NCI-H1092 (cell line): Measurements from ENCODE around the gene ARID1B.

Experiments
- DNase-seq: peaks from one replicate; lab custom pipeline; 2025; lab: John Stamatoyannopoulos, UW

The ARID1B gene

DNA sequence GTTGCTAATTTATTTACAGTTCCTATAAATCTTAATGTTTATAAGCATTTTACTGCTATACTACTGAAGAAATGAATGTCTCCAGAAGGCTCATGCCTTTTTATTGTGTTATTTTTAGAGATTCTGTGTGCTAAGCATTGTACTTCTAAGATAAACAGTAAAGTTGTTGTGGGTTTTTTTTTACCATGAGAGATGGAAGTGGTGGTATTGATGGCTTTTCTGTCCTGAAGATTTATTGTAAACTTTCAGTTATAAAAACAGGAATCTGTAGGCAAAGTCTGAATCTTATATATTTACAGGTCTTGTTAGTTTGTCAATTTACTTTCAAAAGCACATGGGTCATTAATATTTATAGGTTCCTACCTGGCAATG is 299.3 kb downstream of the ARID1B start:
- DNase-seq, result no peak

DNA sequence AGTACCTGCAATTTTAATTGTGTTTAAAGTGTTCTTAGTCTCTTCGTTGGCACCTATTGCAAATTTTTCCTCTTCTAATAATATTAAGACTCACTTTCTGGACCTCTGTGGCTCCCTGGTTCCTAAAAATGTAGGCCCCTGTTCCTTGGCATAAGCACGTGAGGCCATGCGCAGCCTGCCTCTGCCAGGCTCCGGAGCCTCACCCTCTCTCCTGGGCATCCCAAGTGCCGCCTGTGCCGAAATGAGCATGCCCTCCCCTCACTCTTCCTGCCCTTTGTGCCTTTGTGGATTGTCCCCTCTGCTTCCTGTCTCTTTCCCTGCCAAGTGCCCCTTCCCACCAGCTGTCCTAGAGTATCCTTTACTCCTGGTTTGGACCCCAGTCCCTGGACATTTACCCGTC is 300.1 kb downstream of the ARID1B start:
- DNase-seq, result no peak

DNA sequence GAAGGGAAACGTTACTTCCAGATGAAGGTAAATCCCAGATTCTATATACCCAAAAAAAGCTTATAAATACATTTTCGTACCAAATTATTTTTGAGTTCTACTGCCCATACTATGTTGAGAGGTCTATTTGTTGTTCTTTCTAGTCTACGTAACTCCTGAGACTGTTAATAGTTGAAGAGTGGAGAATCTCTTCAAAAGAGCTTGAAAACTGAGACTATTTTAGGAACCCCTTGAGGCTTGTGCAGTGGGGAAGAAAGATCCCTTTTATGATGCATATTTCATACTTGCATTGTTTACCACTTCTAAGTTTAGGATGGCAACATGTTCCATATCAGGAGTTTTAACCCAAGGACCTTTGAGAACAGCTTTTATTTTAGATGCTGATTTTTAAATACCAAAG is 301.1 kb downstream of the ARID1B start:
- no peak for DNase-seq

DNA sequence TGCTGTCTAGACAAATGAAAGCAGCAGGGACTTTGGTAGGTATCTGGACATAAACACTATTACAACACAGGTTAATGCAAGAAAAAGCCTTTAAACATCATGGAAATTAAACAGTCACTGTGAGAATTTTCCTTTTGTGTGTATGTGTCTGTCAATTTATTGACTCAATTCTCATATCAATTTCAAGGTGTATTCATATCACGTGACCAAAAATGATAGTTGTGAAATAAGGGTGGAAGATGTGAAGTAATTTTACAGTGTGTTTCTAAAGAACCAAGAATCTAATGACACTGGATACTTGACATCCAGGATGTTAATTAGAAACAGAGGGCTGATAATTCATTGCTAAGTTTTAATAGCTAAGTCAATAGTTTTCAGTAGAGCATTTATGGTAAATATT is 302.1 kb downstream of the ARID1B start:
- DNase-seq, result no peak

- no peak for DNase-seq
Observed at GRCh38 chr6:157079771-157080170, 302.6 kb downstream of the ARID1B start.

- DNase-seq, result no peak
Observed at GRCh38 chr6:157080986-157081391, 303.8 kb downstream of the ARID1B start.

DNA sequence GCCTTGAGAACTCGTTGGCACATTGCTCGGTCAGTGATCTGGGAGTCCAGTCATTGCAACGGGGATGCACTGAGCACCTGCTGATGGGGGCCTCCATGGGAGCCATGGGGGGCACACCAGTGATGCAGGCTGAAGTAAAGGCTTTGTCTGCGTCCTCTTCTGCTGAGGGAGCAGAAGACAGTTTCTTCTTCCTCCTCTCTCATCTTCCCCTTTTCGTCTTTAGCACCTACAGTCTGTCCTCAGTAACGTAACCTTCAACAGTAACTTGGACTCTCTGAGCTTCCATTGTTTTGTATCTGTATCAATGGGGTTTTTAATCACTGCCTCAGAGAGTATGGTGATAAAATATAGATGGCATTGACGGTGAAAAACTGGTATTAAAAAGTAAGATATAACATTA is 306.2 kb downstream of the ARID1B start:
- no peak for DNase-seq

GRCh38 chr6:157086632-157087031 is 309.5 kb downstream of the ARID1B start:
- DNase-seq, result no peak

- no peak for DNase-seq
Observed at GRCh38 chr6:157087974-157088373, 310.8 kb downstream of the ARID1B start.

GRCh38 chr6:157088841-157089240 is 311.7 kb downstream of the ARID1B start:
- DNase-seq, result no peak

DNA sequence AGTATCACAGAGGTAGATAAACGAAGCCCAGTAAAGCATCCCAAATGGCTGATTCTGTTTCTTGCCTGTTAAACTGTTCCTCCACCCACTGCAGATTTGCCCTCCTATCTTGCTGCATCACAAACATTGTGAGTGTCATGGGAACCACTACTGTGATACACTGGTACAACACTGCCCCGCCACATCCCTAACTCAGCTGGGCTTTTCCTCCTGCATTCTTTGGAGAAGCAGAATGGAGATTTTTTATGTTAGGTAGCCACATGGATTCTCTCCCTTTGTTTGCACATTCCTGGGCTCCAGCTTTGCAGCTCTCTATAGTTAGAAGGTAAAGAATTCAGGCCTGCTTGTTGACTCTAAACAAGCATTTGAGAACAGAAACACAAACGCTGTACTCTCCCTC is 312.1 kb downstream of the ARID1B start:
- DNase-seq, result no peak

GRCh38 chr6:157089851-157090250 is 312.7 kb downstream of the ARID1B start:
- DNase-seq, result no peak

GRCh38 chr6:157090736-157091135 is 313.6 kb downstream of the ARID1B start:
- no peak for DNase-seq

DNA sequence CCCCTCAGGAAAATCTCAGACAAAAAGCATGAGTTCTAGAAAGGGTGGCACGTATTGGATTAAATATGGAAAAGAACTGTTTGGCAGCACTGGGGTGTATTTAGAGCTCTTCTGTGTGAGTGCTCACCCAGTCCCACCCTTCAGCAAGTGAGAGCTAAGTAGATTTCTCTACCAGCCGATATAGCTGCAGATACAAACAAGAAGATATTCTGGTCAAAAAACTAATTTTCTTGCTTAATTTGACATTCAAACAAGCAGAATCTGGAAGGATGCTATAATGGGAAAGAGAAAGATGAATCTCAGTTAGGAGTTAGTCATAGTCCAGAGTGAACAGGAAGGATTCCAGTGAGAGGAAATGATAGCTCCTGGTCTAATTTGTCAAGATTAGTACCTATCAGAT is 314.1 kb downstream of the ARID1B start:
- DNase-seq, result no peak

GRCh38 chr6:157091856-157092460 is 314.8 kb downstream of the ARID1B start:
- DNase-seq, result no peak

DNA sequence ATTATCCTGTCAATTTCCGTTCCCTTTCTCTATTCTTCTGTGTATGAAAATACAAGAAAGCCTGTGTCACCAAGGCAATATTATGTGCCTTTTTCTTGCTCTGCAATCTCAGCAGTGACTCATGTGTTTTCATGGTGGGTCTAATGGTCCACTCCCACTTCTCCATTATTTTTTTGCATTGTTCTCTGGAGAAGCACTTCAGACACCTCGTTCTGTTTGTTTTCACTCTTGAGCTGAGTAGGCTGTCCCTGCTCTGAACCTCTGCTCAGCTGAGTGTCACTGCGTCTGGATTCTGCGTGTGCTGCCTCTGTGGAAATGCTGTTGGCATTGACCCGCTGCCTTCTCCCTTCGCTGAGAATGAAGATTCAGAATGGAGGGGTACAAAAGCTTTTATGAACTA is 315.6 kb downstream of the ARID1B start:
- DNase-seq, result peak; percentile 23

GRCh38 chr6:157093536-157093935 is 316.4 kb downstream of the ARID1B start:
- DNase-seq, result no peak

GRCh38 chr6:157094038-157094437 is 316.9 kb downstream of the ARID1B start:
- DNase-seq, result no peak

DNA sequence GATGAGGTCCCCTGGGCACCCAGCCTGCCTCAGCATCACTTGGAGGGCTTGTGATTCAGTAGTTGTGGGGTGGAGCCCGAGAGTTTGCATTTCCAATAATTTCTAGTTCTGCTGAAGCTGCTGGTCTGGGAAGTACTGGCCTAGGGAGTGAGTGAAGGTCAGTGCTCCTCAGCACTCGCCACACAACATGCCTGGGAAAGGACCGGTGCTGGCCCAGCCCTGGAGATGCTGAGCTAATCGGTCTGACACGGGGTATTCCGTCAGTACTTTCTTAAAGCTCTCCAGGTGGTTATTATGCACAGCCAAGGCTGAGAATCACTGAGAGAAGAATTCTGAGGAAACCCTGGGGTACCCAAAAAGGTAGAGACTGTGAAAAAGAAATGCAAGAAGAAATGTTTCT is 317.9 kb downstream of the ARID1B start:
- DNase-seq, result no peak

GRCh38 chr6:157095569-157095968 is 318.4 kb downstream of the ARID1B start:
- no peak for DNase-seq

GRCh38 chr6:157096105-157096504 is 318.9 kb downstream of the ARID1B start:
- no peak for DNase-seq

- no peak for DNase-seq
Observed at GRCh38 chr6:157096522-157096921, 319.3 kb downstream of the ARID1B start.

DNA sequence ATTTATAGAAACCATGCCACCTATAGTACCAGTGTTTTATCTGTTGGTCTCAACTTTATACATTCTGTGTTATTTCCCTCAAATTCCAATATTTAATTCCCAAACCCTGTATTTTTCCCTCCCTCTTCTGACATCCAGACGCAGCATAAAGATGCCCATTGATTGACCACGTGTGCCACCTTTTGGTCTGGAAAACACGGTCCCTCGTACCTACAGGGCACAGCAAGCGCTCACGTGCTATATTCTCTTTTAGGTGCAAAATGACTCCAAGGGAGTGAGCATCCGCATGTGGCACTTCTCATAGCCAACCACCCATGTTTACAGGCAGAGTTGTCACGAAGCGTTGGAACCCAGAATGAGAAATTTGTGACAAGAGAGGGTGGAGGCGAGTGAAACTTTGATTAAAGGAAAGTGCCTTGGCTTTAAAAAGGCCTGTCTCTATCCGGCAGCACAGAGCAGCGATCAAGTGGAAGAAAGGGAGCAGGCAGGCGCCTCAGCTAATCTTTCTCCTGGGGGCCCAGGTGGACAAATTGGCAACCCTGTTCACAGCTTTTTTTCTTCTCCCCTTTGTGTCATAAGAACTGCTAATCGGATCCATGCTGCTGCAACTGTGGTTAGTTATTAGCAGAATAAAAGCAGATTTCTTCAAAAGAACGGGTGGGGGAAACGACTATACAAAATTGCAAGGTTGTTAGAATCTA is 320.2 kb downstream of the ARID1B start:
- DNase-seq, result no peak

DNA sequence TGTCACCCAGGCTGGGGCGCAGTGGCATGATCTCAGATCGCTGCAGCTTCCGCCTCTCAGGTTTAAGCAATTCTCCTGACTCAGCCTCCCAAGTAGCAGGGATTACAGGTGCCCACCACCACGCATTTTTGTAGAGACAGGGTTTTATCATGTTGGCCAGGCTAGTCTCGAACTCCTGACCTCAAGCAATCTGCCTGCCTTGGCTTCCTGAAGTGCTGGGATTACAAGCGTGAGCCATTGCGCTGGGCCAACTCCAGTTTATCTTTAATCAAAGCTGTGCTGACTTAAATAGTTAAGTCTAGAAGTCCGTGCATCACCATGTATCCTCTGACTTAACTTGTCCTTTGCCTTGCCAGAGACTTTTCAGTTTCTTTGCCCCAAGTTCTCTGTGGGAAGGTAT is 321.8 kb downstream of the ARID1B start:
- no peak for DNase-seq
